Measurements from ENCODE around the gene MSX1.

MSX1 gene

GRCh38 chr4:4861390-4862018 is 2.0 kb downstream of the MSX1 start:
- TF ChIP-seq CTCF (IDR thresholded peaks at IDR 0.05): no peak

GRCh38 chr4:4862071-4862551 is 2.6 kb downstream of the MSX1 start:
- TF ChIP-seq CTCF (IDR thresholded peaks at IDR 0.05): no peak

- TF ChIP-seq CTCF (IDR thresholded peaks at IDR 0.05): no peak
Measured at GRCh38 chr4:4862665-4863482, 3.4 kb downstream of the MSX1 start.

- no peak for TF ChIP-seq CTCF (IDR thresholded peaks at IDR 0.05)
Measured at GRCh38 chr4:4864443-4864939, 5.0 kb downstream of the MSX1 start.

- TF ChIP-seq CTCF (IDR thresholded peaks at IDR 0.05): no peak
Measured at GRCh38 chr4:4864940-4865704, 5.7 kb downstream of the MSX1 start.

- TF ChIP-seq CTCF (IDR thresholded peaks at IDR 0.05): no peak
Measured at GRCh38 chr4:4865705-4866123, 6.2 kb downstream of the MSX1 start.

GRCh38 chr4:4866124-4866865 is 6.8 kb downstream of the MSX1 start:
- TF ChIP-seq CTCF (IDR thresholded peaks at IDR 0.05): no peak

Data from LNCAP (cell line).